Activated CD4-positive, alpha-beta T cell treated with anti-CD3 and anti-CD28 coated beads for 24 hours (primary cell): ENCODE measurements around the gene GFRA1.
"Not testable (repeated sequence)": the region's sequence is repeated elsewhere in the genome, so short reads cannot be mapped to it uniquely, and the experiment has no call there.

Experiments used
- DNase-seq, 2 donors: peaks; one replicate each; pipeline ENCODE4 v3.0.0-alpha.2; 2020; ENCODE audit warnings: low read depth in 2 of 2

Gene GFRA1

DNA sequence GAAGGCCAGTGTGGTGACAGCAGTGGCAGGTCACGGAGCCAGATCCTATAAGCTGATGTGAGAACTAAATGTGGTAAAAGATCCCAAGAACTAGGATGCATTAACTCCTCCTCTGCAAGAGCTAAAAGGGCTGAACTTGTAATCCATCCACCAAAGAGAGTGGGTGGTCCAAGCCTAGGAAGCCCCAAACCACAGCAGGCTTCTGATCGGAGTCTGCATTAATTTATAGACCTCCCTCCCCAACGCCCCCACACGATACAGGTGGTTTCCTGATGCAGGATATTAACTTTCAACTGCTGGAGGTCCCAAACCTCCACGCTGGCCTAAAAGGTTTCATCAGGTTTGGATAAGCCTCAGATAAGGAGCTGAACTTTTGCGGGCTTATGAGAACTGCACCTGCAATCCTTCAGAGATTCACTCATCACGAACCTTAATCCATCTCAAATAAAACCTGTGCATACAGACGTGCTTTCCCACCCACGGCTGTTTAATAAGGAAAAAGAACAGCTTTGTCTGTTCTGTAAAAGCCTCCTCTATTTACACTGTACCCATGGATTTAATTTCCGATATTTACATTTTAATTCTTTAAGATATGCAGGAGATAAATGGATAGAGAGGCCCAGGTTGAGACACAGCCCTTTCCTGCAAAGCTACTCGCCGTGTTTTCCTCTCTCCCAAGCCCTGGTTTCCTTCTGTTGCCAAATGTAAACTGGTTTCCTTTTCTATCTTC lies 74.9 kb downstream of the GFRA1 start:
- no peak for DNase-seq

- DNase-seq: no peak
Measured at GRCh38 chr10:116195583-116195982, 77.4 kb downstream of the GFRA1 start.

- no peak for DNase-seq
Measured at GRCh38 chr10:116195039-116195438, 78.0 kb downstream of the GFRA1 start.

GRCh38 chr10:116194061-116194460 lies 78.9 kb downstream of the GFRA1 start:
- DNase-seq: no peak

DNA sequence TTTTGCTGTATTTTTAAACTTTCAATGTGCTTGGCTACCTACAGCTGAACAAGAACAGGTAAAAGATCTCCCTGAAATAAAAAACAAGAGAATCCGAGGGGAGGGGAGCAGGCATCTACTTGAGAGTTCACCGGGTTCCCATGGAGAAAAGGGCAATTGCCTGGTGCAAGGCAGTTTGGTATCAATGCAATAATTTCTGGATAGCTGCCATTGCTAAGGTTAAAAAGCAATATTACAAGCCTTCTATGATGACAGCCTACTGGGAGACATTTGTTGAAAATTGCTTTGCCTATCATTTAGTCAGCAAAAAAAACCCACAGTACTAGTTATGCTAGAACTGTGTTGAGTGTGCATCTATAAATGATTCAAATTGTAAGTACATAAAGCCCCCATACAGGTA lies 82.1 kb downstream of the GFRA1 start:
- no peak for DNase-seq

- no peak for DNase-seq
Measured at GRCh38 chr10:116186273-116186672, 86.7 kb downstream of the GFRA1 start.

DNA sequence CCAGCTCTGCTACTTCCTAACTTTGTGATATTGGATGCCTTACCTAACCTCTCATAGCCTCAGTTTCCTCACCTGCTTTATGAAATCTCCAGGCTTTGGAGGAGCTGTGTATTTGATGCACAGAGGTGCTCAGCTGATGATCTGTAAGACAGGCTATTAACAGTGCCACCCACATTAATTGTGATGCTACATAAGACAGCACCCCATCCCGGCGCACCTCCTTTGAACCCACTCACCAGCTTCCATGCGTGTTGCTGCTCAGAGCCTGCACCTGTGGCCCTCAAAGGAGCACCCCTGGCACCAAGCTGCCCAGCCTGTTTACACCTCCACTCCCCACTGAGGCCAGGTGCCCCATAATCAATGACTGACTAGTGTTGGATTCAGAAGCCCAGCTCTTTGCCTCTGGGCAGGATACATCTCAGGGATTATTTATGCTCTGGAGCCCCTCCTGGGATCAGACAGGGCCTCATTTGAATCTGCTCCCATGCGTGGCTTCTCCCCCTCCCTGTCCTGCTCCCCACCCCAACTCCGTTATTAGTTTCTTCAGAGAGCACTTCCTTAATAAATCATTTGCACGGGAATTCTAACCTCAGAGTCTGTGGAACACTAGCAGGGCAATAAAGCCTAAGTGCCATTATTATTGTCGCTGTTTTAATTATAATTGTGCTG lies 87.7 kb downstream of the GFRA1 start:
- no peak for DNase-seq

- no peak for DNase-seq
Measured at GRCh38 chr10:116184512-116184794, 88.6 kb downstream of the GFRA1 start.

GRCh38 chr10:116183733-116184511 lies 89.1 kb downstream of the GFRA1 start:
- no peak for DNase-seq

GRCh38 chr10:116182426-116182825 lies 90.6 kb downstream of the GFRA1 start:
- DNase-seq: no peak

GRCh38 chr10:116178086-116178605 lies 94.9 kb downstream of the GFRA1 start:
- DNase-seq: no peak

DNA sequence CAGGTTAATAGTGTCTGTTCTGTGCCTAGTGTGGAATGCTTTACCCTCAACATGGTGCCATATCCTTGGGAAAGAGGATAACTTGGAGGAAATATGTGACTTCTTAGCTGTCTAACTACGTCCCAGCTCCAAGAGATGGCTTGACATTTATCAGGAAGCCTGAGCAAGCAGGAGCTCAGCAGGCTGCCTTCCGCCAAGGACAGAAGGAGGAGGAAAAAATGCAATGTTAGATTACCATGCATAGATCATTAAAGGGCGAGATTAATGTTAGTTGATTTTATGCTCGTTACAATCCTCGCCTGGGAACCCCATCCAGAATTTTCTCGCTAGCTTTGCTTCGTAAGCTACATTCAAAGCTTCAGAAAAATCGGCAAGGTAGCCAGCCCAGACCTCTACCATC lies 97.8 kb downstream of the GFRA1 start:
- DNase-seq: no peak

DNA sequence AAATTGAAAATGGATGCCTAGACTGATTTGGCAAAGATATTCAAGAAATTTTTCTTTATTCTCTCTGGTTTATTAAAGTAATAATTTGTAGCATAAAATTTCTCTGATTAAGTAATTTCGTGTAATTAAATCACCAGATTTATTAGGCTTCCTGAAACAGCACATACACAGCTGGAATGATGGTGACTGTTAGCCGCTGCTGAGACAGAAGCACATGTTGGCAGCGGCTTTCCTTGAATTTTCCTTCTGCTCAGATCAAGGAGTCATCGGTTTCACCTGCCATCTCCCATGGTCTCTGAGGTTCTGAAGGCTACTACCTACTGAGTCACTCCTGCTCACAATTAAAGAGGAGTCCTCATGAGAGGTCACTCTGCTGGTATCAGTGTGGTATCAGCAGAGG lies 101.5 kb downstream of the GFRA1 start:
- DNase-seq: no peak

- DNase-seq: no peak
Measured at GRCh38 chr10:116170815-116171250, 102.2 kb downstream of the GFRA1 start.

DNA sequence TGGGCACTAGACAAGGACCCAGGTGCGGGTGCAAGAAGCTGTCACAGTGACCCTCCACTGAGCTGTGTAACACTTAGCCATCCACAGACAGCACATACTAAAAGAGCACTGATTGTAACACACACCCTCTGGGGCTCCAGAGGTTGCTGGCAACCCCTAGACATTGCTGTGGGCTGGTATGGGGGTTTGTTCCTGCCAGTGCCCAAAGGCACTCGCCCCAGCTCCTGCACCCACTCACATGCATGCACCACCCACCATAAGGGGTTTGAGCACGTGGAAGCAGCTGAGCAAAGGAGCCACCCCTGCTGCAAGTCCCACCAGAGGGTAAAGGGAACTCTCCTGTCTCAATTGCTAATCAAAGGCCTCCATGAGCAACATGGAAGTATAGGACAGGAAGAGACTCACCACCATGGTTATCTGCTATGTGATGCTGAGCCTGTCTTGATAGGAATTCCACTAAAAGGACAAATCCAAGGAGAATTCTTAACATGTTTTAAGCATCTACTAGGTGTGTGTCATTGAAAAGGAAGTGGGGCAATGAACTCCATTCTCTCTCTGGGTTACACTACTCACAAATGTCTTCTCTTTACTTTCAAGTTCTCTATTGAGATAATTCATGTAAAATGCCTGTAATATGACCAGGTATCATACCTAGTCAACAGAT lies 103.1 kb downstream of the GFRA1 start:
- DNase-seq: no peak

DNA sequence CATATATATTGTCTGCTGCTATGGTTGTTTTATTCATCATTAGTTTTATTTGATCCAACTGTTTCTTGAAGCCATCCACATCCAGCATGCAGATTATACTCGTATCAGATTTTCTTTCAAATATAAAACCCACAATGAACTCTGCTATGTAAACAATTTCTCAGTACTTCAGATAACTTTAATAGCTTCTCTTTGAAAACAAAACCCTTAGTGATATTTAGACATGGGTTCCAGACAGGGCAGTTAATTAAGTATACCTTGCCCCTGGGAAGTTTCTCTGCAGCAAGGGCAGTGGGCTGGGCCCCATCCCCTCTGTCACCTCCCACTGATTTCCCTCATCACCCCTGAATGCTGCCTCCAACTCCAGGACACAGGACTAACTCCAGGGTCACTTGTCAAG lies 104.3 kb downstream of the GFRA1 start:
- no peak for DNase-seq

GRCh38 chr10:116168329-116168728 lies 104.7 kb downstream of the GFRA1 start:
- DNase-seq: no peak

- DNase-seq: not testable (repeated sequence)
Measured at GRCh38 chr10:116165941-116166340, 107.1 kb downstream of the GFRA1 start.

DNA sequence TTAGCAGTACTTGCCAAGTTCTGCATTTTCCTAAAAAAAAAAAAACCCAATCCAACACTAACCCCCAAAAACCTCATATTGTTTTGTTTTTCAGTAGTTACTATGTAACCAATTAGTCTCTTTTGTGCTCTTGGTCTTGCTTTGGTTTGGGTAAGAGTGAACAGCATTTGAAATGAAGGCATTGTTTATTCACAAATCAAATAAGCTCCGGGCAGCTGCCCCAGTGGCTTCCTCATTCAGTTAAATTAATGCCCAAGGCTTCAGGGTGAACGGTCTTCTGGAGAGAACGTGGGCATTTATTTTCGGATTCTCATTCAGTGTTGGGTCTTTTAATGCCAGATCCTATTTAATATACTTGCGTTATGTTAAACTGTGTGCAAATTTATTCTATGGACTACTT lies 108.7 kb downstream of the GFRA1 start:
- DNase-seq: no peak

DNA sequence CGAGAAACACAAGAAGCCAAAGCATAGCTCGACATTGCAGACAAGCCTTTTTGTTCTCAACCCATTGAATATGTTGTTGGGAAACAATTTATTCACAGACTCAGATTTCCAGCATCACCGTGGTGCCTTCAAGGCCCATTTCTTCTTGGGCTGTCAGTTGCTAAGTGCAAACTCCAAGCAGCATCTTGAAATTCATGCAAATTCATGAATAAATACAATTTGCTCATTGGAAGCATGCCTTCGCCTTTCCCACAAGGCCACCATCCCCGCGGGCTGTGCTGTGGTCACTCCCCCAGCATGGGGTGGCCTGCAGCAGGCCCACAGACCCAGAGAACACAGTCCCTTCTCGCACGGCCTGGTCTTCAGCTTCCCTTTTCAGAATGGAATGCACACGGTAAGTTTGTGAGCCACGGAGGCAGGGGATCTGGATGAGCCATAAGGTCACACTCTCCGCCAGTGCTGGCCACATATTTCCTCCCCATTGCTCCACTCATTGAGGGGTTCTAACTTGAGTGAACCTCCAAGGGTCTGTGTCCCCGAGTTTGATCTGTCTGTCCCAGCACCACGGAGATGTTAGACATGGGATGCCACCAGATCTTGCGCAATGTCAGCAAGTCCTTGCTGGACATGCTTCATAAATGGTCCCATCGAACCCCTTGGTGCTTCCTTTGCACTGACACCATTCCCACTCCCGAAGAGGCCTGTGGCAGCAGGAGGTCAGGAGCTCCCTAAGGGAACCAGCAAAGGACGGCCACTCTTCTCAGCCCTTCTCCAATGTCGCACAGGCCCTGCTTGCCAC lies 109.5 kb downstream of the GFRA1 start:
- no peak for DNase-seq

DNA sequence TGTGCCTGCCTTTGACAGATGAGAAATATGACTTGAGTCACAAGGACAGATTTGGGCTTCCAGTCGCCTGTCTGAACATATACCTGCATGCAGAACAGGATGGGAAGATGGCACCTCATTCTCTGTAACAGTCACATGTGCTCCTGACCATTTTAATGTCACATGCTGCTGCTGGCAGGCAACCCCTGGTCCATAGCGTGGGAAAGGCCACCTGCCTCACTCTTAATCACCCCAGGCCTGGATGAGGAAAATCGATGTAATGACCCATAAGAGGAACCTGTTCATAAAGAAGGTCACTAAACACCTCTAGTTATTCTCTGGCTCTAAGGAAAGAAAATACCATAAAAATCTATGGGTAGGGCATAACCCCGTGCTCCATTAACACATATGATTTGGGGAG lies 110.2 kb downstream of the GFRA1 start:
- DNase-seq: no peak
